H9 (cell line): ENCODE data around the gene JKAMP. TPM values are rescaled to one million over a fixed set of nuclear protein-coding genes. Genes with fewer than 3 reads are reported as not detected.

Source experiments
- DNase-seq: peaks from one replicate; pipeline ENCODE4 v3.0.0-alpha.2; 2017
- H2AFZ ChIP-seq: one replicate; pipeline ENCODE4 v1.6.1; 2013; ENCODE audit warnings: mild to moderate bottlenecking, low read length, control low read depth, moderate library complexity
- H2AK5ac ChIP-seq: 2 replicates; pipeline ENCODE4 v1.6.1; 2013; ENCODE audit warnings: low read length, control low read depth, mixed read lengths; ENCODE audit not compliant: insufficient read length
- H2BK120ac ChIP-seq: one replicate; pipeline ENCODE4 v1.6.1; 2013; ENCODE audit warnings: low read depth, mild to moderate bottlenecking, low read length, control low read depth, inconsistent platforms; ENCODE audit not compliant: poor library complexity, severe bottlenecking
- H2BK12ac ChIP-seq: 2 replicates; pipeline ENCODE4 v1.6.1; 2013; ENCODE audit warnings: low read length, control low read depth, mixed read lengths, low read depth; ENCODE audit not compliant: insufficient read length
- H2BK15ac ChIP-seq: 2 replicates; pipeline ENCODE4 v1.6.1; 2013; ENCODE audit warnings: low read depth, low read length, control low read depth
- H2BK20ac ChIP-seq: one replicate; pipeline ENCODE4 v1.6.1; 2013; ENCODE audit warnings: low read depth, mild to moderate bottlenecking, low read length, control low read depth, inconsistent platforms; ENCODE audit not compliant: poor library complexity, severe bottlenecking
- H2BK5ac ChIP-seq: 2 replicates; pipeline ENCODE4 v1.6.1; 2013; ENCODE audit warnings: low read length, control low read depth, mixed read lengths; ENCODE audit not compliant: insufficient read length
- H3K14ac ChIP-seq: 2 replicates; pipeline ENCODE4 v1.6.1; 2013; ENCODE audit warnings: low read length, control low read depth; ENCODE audit not compliant: insufficient read depth
- H3K18ac ChIP-seq: 2 replicates; pipeline ENCODE4 v1.6.1; 2013; ENCODE audit warnings: low read depth, mild to moderate bottlenecking, mixed read lengths, low read length, control low read depth; ENCODE audit not compliant: insufficient read length
- H3K23ac ChIP-seq: 2 replicates; pipeline ENCODE4 v1.6.1; 2013; ENCODE audit warnings: low read length, control low read depth, mixed read lengths, low read depth; ENCODE audit not compliant: insufficient read length
- H3K23me2 ChIP-seq: 2 replicates; pipeline ENCODE4 v1.6.1; 2013; ENCODE audit warnings: low read depth, mild to moderate bottlenecking, mixed read lengths, low read length, control low read depth; ENCODE audit not compliant: insufficient read length, poor library complexity, severe bottlenecking
- H3K27ac ChIP-seq: 2 replicates; pipeline ENCODE4 v1.5.1; 2013; ENCODE audit warnings: low read length, control low read depth, mixed read lengths, low read depth; ENCODE audit not compliant: insufficient read length
- H3K27me3 ChIP-seq: 2 replicates; pipeline ENCODE4 v1.6.1; 2013; ENCODE audit warnings: low read length, control low read depth, inconsistent platforms; ENCODE audit not compliant: insufficient read depth
- H3K4ac ChIP-seq: 2 replicates; pipeline ENCODE4 v1.6.1; 2013; ENCODE audit warnings: low read depth, mild to moderate bottlenecking, control low read depth, inconsistent platforms, low read length, moderate library complexity
- H3K4me1 ChIP-seq: 2 replicates; pipeline ENCODE4 v1.6.1; 2013; ENCODE audit warnings: low read length, control low read depth, inconsistent platforms; ENCODE audit not compliant: insufficient read depth
- H3K4me2 ChIP-seq: 2 replicates; pipeline ENCODE4 v1.6.1; 2013; ENCODE audit warnings: low read length, control low read depth, mixed read lengths; ENCODE audit not compliant: insufficient read length, insufficient read depth
- H3K56ac ChIP-seq: 2 replicates; pipeline ENCODE4 v1.6.1; 2013; ENCODE audit warnings: low read depth, mild to moderate bottlenecking, mixed read lengths, low read length, control low read depth; ENCODE audit not compliant: insufficient read length
- H3K79me1 ChIP-seq: 2 replicates; pipeline ENCODE4 v1.6.1; 2013; ENCODE audit warnings: low read depth, mild to moderate bottlenecking, moderate library complexity, low read length, control low read depth, inconsistent platforms; ENCODE audit not compliant: insufficient read depth, poor library complexity, severe bottlenecking
- H3K79me2 ChIP-seq: 2 replicates; pipeline ENCODE4 v1.6.1; 2013; ENCODE audit warnings: low read length, control low read depth, inconsistent platforms; ENCODE audit not compliant: insufficient read depth
- H3K9ac ChIP-seq: 2 replicates; pipeline ENCODE4 v1.6.1; 2013; ENCODE audit warnings: low read length, control low read depth, mixed read lengths; ENCODE audit not compliant: insufficient read length; ENCODE audit errors: extremely low read depth
- H3K9me3 ChIP-seq: one replicate; pipeline ENCODE4 v1.6.1; 2013; ENCODE audit warnings: low read depth, low read length, inconsistent platforms; ENCODE audit not compliant: control insufficient read depth
- H3T11ph ChIP-seq: one replicate; pipeline ENCODE4 v1.6.1; 2013; ENCODE audit warnings: mild to moderate bottlenecking, low read length, control low read depth, inconsistent platforms
- H4K20me1 ChIP-seq: one replicate; pipeline ENCODE4 v1.6.1; 2013; ENCODE audit not compliant: control insufficient read depth, insufficient read length, insufficient read depth
- H4K5ac ChIP-seq: 2 replicates; pipeline ENCODE4 v1.6.1; 2013; ENCODE audit warnings: low read depth, mild to moderate bottlenecking, mixed read lengths, low read length, control low read depth; ENCODE audit not compliant: insufficient read length
- H4K8ac ChIP-seq: replicated peaks from 2 replicates; pipeline ENCODE4 v1.6.1; 2013; ENCODE audit warnings: low read length, control low read depth, mixed read lengths, low read depth; ENCODE audit not compliant: insufficient read length
- H4K91ac ChIP-seq: 2 replicates; pipeline ENCODE4 v1.6.1; 2013; ENCODE audit warnings: low read depth, mild to moderate bottlenecking, moderate library complexity, mixed read lengths, low read length, control low read depth; ENCODE audit not compliant: insufficient read length
- H3K27ac Mint-ChIP-seq, 3 experiments: 2 replicates in 2 of 3; 3 replicates in 1 of 3; pipeline ENCODE4 v1.8.0; 2020 to 2021; ENCODE audit warnings: mixed read lengths in 3 of 3, mild to moderate bottlenecking in 1 of 3, moderate library complexity in 1 of 3
- H3K27me3 Mint-ChIP-seq: 2 replicates; pipeline ENCODE4 v1.8.0; 2021; ENCODE audit warnings: low read depth, mild to moderate bottlenecking, moderate library complexity, mixed read lengths
- H3K36me3 Mint-ChIP-seq, 3 experiments: 2 replicates in 2 of 3; 3 replicates in 1 of 3; pipeline ENCODE4 v1.8.0; 2020 to 2021; ENCODE audit warnings: low read depth in 3 of 3, mixed read lengths in 3 of 3; ENCODE audit not compliant: insufficient read depth in 1 of 3
- H3K4me1 Mint-ChIP-seq, 2 experiments: 2 replicates each; pipeline ENCODE4 v1.8.0; 2020; ENCODE audit warnings: mixed read lengths in 2 of 2
- H3K4me3 Mint-ChIP-seq, 2 experiments: 2 replicates in 1 of 2; 3 replicates in 1 of 2; pipeline ENCODE4 v1.8.0; 2020 to 2021; ENCODE audit warnings: mild to moderate bottlenecking in 2 of 2, mixed read lengths in 2 of 2, moderate library complexity in 1 of 2
- H3K9me3 Mint-ChIP-seq, 2 experiments: 2 replicates in 1 of 2; 3 replicates in 1 of 2; pipeline ENCODE4 v1.8.0; 2020; ENCODE audit warnings: mild to moderate bottlenecking in 2 of 2, mixed read lengths in 2 of 2, moderate library complexity in 1 of 2
- CTCF ChIP-seq: fragments of 200-600 bp; sonication (generic); conservative IDR thresholded peaks from 3 replicates; pipeline ENCODE4 v1.8.0; 2021; ENCODE audit warnings: antibody characterized with exemption, mild to moderate bottlenecking
- WGBS: extraction: QIAGEN DNeasy Blood & Tissue Kit; methylation state at CpG from one replicate; pipeline ENCODE4 v1.1.7; 2013; ENCODE audit warnings: missing lambda C conversion rate, low lambda C conversion rate, mixed read lengths; ENCODE audit not compliant: insufficient read length; ENCODE audit errors: extremely low coverage; 5-methylcytosine and 5-hydroxymethylcytosine counted together
- total RNA-seq: library from RNA; stranded (reverse); gene quantifications from 2 replicates; pipeline ENCODE4 v1.2.1, GENCODE V29; 2021

The JKAMP gene
- total RNA-seq, 1 experiment from 2014 or later: 33.8 TPM

- Histone ChIP-seq H3K23ac (no peak overlapping the region), H2BK15ac (no peak overlapping the region), H3K14ac (no peak overlapping the region), H3K79me2 (no peaks in the 10 kb centered on the region), H3K9ac (no peak overlapping the region), H3K79me1 (no peaks in the 10 kb centered on the region), H3K9me3 (no peaks in the 10 kb centered on the region), H2AK5ac (no peak overlapping the region), H4K91ac (no peak overlapping the region), H2AFZ (no peak overlapping the region), H3K27ac (no peak overlapping the region), H3K4me1 (no peaks in the 10 kb centered on the region), H3T11ph (no peak overlapping the region), H4K8ac (no peak overlapping the region), H3K23me2 (no peaks in the 10 kb centered on the region), H2BK20ac (no peak overlapping the region), H3K27me3 (no peaks in the 10 kb centered on the region), H2BK12ac (no peak overlapping the region), H3K18ac (no peak overlapping the region), H3K4ac (no peak overlapping the region), H3K56ac (no peak overlapping the region), H2BK120ac (no peak overlapping the region), H3K4me2 (no peak overlapping the region), H4K5ac (no peak overlapping the region), H2BK5ac (no peak overlapping the region), H4K20me1 (no peaks in the 10 kb centered on the region)
- no peaks in the 10 kb centered on the region; the same call in 1 of the 2 replicates for H3K27me3 Mint-ChIP-seq
- no peak for TF ChIP-seq CTCF
- H3K9me3 Mint-ChIP-seq: no peaks in the 10 kb centered on the region
- peaks cover 0 to 3% of the 10 kb centered on the region in 2 experiments; a peak in 1 of 4 replicates for H3K4me1 Mint-ChIP-seq
- H3K36me3 Mint-ChIP-seq: no peaks in the 10 kb centered on the region; a peak in 1 of 7 replicates
- no peak overlapping the region for H3K4me3 Mint-ChIP-seq
- no CpG with 5 or more reads among the region's 3 CpGs for WGBS
- DNase-seq: no peak
- H3K27ac Mint-ChIP-seq: no peak overlapping the region
Measured at GRCh38 chr14:59450716-59451115, 33.6 kb upstream of the JKAMP start.
